Measurements from ENCODE around the gene FXYD7.

Gene FXYD7

GRCh38 chr19:35143231-35143715 is at the start of gene FXYD7:
FXYD7 (plus strand) TSS chr19:35143255; CDS start chr19:35143334, 79 bp downstream.
- Histone ChIP-seq H3K36me3 (no peaks in the 10 kb centered on the region), H3K4me3 (ENCODE audit: low read depth, low read length) (peak within 1 kb of the TSS; percentile 68), H3K9me3 (ENCODE audit: severe bottlenecking) (no peaks in the 10 kb centered on the region), H3K27ac (no peak within 1 kb of the TSS), H3K27me3 (ENCODE audit: insufficient read depth, low read depth, severe bottlenecking) (peaks cover 12% of the 10 kb centered on the region)
- DNase-seq, result peak; percentile 32
- no peak for TF ChIP-seq CTCF (IDR thresholded peaks at IDR 0.05; ENCODE audit: low read depth, low read length)

- no peak overlapping the region for H3K27ac ChIP-seq
- no peak for DNase-seq
- no peaks in the 10 kb centered on the region for H3K36me3 ChIP-seq
- no peak overlapping the region for H3K4me3 ChIP-seq (ENCODE audit: low read depth, low read length)
- no peaks in the 10 kb centered on the region for H3K9me3 ChIP-seq (ENCODE audit: severe bottlenecking)
- no peaks in the 10 kb centered on the region for H3K27me3 ChIP-seq (ENCODE audit: insufficient read depth, low read depth, severe bottlenecking)
- no peak for TF ChIP-seq CTCF (IDR thresholded peaks at IDR 0.05; ENCODE audit: low read depth, low read length)
Observed at GRCh38 chr19:35093430-35093829, 49.6 kb upstream of the FXYD7 start.

- no peaks in the 10 kb centered on the region for H3K9me3 ChIP-seq (ENCODE audit: severe bottlenecking)
- no peak overlapping the region for H3K27ac ChIP-seq
- no peak overlapping the region for H3K4me3 ChIP-seq (ENCODE audit: low read depth, low read length)
- DNase-seq, result no peak
- TF ChIP-seq CTCF (IDR thresholded peaks at IDR 0.05; ENCODE audit: low read depth, low read length), result no peak
- no peaks in the 10 kb centered on the region for H3K27me3 ChIP-seq (ENCODE audit: insufficient read depth, low read depth, severe bottlenecking)
- no peaks in the 10 kb centered on the region for H3K36me3 ChIP-seq
Observed at GRCh38 chr19:35093941-35094647, 49.0 kb upstream of the FXYD7 start.

- no peaks in the 10 kb centered on the region for H3K36me3 ChIP-seq
- no peak for TF ChIP-seq CTCF (IDR thresholded peaks at IDR 0.05; ENCODE audit: low read depth, low read length)
- H3K27me3 ChIP-seq (ENCODE audit: insufficient read depth, low read depth, severe bottlenecking), result no peaks in the 10 kb centered on the region
- H3K27ac ChIP-seq, result peak overlapping the region; percentile 87
- H3K4me3 ChIP-seq (ENCODE audit: low read depth, low read length), result no peak overlapping the region
- DNase-seq, result no peak
- H3K9me3 ChIP-seq (ENCODE audit: severe bottlenecking), result no peaks in the 10 kb centered on the region
Observed at GRCh38 chr19:35094656-35095055, 48.4 kb upstream of the FXYD7 start.

GRCh38 chr19:35095667-35096368 is 47.2 kb upstream of the FXYD7 start:
- H3K4me3 ChIP-seq (ENCODE audit: low read depth, low read length), result peak overlapping the region; percentile 11; the same call in 1 of the 2 replicates
- H3K9me3 ChIP-seq (ENCODE audit: severe bottlenecking), result no peaks in the 10 kb centered on the region
- peak; percentile 96 for DNase-seq
- peak overlapping the region; percentile 87 for H3K27ac ChIP-seq
- H3K36me3 ChIP-seq, result no peaks in the 10 kb centered on the region
- no peaks in the 10 kb centered on the region for H3K27me3 ChIP-seq (ENCODE audit: insufficient read depth, low read depth, severe bottlenecking)
- TF ChIP-seq CTCF (IDR thresholded peaks at IDR 0.05; ENCODE audit: low read depth, low read length), result peak; percentile 19; the same call in 1 of the 2 replicates
